Left ventricle myocardium inferior (tissue), 1 donor: ENCODE data around the gene GAL3ST3. TPM values are rescaled to one million over a fixed set of nuclear protein-coding genes. Genes with fewer than 3 reads are reported as not detected.
A peak's percentile ranks its signal among the peaks of the same experiment; 100 is the strongest.

Experiments
- DNase-seq: peaks from one replicate; pipeline ENCODE4 v3.0.0-alpha.2; 2020
- H3K27ac ChIP-seq: fragments of 200-600 bp; replicated peaks from 2 replicates; pipeline ENCODE4 v1.8.0; 2021
- H3K27me3 ChIP-seq: fragments of 200-600 bp; 2 replicates; pipeline ENCODE4 v1.8.0; 2021; ENCODE audit warnings: low read depth
- H3K36me3 ChIP-seq: fragments of 200-600 bp; 2 replicates; pipeline ENCODE4 v1.8.0; 2021
- H3K4me1 ChIP-seq: fragments of 200-600 bp; 2 replicates; pipeline ENCODE4 v1.8.0; 2021
- H3K4me3 ChIP-seq: fragments of 200-600 bp; 2 replicates; pipeline ENCODE4 v1.8.0; 2021; ENCODE audit warnings: mild to moderate bottlenecking, moderate library complexity
- H3K9me3 ChIP-seq: fragments of 200-600 bp; replicated peaks from 2 replicates; pipeline ENCODE4 v1.8.0; 2021
- intact Hi-C: fragments of 100-400 bp; cut with micrococcal nuclease; formaldehyde crosslinking; loops from one replicate; pipeline ENCODE4 v1.11.0; 2022
- total RNA-seq: library from RNA; stranded (reverse); fragmentation: NEBNext Ultra II Directional; extraction: Animal tissue kit (Norgen Biotek cat#: 25700); gene quantifications from one replicate; pipeline ENCODE4 v1.2.1, GENCODE V29; 2021
- TF ChIP-seq, protein P1 (sequence below): fragments of 200-600 bp; IDR thresholded peaks from 2 replicates; pipeline ENCODE4 v1.8.0; 2021; ENCODE audit warnings: antibody characterized with exemption, mild to moderate bottlenecking, borderline replicate concordance
- donor health status: DM: no; HTN: yes; CAD: no; lungs with severe emphysema.

GAL3ST3 gene
- total RNA-seq, 1 donor from 2014 or later, result 1.3 TPM

DNA sequence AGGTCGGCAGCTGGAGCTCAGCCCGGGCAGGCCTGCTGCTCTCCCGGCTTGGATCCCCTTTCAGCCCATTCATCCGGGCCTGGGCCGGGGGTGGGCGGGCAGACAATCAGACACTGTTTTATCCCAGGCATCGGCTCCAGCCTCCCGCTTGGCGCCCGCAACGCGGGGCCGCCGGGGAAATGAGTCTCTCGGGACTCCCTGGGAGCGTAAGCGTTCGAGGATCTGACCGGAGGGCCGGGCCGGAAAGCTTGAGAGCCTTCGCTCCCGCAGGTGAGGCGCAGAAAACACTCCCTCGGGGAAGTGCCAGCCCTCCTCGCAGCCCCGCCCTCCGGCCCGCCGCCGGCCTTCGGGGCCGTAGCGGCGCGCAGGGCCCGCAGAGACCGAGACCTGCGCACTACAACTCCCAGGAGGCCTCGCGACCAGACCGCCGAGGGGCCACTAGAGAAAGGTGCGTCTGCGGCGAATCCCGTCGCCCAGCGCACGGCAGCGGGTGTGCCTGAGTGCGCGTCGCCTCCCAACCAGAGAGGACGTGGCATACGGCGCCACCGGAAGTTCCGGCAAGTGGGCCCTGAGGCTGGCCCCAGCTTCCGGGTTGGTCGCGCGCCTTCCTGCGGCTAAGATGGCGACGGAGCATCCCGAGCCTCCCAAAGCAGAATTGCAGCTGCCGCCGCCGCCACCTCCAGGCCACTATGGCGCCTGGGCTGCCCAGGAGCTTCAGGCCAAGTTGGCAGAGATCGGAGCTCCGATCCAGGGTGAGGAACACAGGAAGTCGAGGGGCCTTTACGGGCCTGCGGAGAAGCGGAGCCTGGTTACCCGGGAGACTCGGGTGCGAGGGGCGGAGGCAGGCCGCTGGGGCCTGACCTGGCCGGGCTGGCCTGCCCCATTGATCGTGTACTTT lies 3.1 kb upstream of the GAL3ST3 start, which contains the start of gene SF3B2:
SF3B2 (plus strand) TSS at position 599 of the 898 bp plus-strand sequence; CDS start at position 620, 21 bp downstream.
- Histone ChIP-seq H3K4me1 (peaks cover 55% of the 10 kb centered on the region), H3K27me3 (peaks cover 24% of the 10 kb centered on the region), H3K9me3 (no peaks in the 10 kb centered on the region), H3K4me3 (peak within 1 kb of the TSS; percentile 100), H3K36me3 (peaks cover 38% of the 10 kb centered on the region), H3K27ac (peak within 1 kb of the TSS; percentile 91)
- TF ChIP-seq, protein P1, sequence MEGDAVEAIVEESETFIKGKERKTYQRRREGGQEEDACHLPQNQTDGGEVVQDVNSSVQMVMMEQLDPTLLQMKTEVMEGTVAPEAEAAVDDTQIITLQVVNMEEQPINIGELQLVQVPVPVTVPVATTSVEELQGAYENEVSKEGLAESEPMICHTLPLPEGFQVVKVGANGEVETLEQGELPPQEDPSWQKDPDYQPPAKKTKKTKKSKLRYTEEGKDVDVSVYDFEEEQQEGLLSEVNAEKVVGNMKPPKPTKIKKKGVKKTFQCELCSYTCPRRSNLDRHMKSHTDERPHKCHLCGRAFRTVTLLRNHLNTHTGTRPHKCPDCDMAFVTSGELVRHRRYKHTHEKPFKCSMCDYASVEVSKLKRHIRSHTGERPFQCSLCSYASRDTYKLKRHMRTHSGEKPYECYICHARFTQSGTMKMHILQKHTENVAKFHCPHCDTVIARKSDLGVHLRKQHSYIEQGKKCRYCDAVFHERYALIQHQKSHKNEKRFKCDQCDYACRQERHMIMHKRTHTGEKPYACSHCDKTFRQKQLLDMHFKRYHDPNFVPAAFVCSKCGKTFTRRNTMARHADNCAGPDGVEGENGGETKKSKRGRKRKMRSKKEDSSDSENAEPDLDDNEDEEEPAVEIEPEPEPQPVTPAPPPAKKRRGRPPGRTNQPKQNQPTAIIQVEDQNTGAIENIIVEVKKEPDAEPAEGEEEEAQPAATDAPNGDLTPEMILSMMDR, result no peak
- intact Hi-C loops, result no loop called here
- DNase-seq, result peak; percentile 98

DNA sequence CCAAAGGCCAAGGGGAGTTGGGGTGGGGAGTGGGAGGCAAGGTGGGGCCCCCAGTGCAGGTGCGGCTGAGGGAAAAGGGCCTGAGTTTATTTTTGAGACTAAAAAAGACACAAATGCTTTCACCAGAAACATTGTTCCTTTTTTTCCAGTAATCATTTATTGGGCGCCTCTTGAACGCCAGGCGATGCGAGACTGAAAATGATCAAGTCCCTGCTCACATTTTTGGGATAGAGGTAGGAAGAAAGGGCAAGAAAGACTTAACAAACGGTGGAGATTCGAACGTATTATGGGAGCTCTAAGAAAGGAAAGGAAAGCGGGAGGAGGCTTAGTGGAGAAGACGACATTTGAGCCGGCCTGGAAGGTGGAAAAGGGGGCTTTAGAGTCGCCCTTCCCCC lies 2.4 kb upstream of the GAL3ST3 start:
- H3K4me1 ChIP-seq, result peaks cover 55% of the 10 kb centered on the region

DNA sequence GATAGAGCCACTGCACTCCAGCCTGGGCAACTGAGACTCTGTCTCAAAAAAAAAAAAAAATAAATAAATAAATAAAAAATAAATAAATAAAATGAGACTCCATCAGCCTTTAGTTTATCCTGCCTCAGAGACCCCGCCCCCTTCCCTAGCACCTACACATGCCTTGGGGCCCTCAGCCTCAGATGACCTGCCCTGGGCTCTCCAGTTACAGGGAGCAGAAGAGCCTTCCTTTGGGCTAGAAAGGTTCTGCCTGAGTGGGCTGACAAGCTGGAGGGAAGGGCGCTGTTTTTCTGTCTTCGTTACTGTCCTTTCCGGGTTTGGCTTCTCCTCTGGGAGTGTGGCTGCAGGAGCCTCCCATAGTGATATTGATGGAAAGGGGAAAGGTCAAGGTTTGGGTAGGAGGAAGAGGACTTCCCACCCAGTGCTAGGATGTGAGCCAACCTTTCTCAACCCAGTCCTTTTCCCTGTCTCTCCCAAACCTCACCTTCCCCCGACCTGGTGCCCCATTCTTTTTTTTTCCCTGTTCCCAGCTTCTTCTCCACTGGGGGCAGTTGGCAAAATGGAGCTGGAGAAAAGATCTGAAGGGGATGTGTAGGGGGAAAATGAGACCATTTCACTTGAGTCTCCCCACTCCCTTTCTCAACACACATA lies 1.7 kb upstream of the GAL3ST3 start:
- DNase-seq, result no peak
- H3K27ac ChIP-seq, result peak overlapping the region; percentile 91
- H3K4me1 ChIP-seq, result peaks cover 55% of the 10 kb centered on the region
- H3K36me3 ChIP-seq, result peaks cover 25% of the 10 kb centered on the region
- H3K9me3 ChIP-seq, result no peaks in the 10 kb centered on the region
- intact Hi-C loops, result no loop called here
- H3K4me3 ChIP-seq, result no peak overlapping the region
- TF ChIP-seq, protein P1, result no peak
- peaks cover 34% of the 10 kb centered on the region for H3K27me3 ChIP-seq

More for the DNA sequence above, 2.4 kb upstream of the GAL3ST3 start:
- peaks cover 31% of the 10 kb centered on the region for H3K27me3 ChIP-seq
- no peaks in the 10 kb centered on the region for H3K9me3 ChIP-seq
- peak overlapping the region; percentile 91 for H3K27ac ChIP-seq
- TF ChIP-seq, protein P1, result no peak
- no peak for DNase-seq
- peaks cover 32% of the 10 kb centered on the region for H3K36me3 ChIP-seq
- intact Hi-C loops, result no loop called here
- H3K4me3 ChIP-seq, result peak overlapping the region; percentile 100

DNA sequence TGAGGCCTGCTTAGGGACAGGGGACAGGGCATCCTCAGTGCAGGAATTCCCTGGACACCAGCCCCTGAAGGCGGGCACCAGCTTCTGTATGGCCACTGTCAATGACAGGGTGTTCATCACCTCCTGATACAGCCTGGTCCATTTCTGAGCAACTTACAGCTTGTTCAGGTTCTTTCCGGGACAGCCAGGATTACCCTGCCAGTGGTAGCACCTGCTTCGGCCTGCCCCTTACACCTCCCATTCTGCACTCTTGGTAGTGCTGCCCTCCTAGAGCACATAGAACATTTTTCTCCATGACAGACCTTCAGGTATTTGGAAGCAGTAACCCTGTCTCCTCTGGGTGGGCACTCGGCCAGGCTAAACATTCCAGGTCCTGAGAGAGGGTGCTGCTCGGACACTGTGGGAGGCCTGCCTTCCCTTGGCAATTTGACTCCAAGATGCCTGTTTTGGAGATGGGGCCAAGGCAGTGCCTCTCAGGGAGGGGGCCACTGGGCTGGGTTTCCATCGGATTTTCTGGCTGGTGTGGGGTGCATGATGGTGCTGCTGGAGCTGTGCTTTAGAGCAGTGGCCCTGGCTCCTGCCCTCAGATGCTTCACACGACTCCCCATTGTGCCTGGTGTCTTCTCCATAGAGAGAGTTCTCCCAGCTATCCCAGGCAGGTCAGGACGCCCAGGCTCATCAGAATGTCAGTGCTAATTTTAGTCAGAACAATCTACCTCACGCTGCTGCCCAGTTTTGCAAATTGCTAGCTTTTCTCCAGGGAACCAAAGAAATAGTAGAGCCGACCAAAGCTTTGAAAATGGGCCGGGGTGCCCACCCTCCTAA lies 1.2 kb downstream of the GAL3ST3 start:
- peak overlapping the region; percentile 54 for H3K4me3 ChIP-seq
- no peak for DNase-seq
- H3K4me1 ChIP-seq, result peaks cover 46% of the 10 kb centered on the region
- peak overlapping the region; percentile 57 for H3K27ac ChIP-seq
- peaks cover 34% of the 10 kb centered on the region for H3K27me3 ChIP-seq
- intact Hi-C loops, result no loop called here
- TF ChIP-seq, protein P1, result no peak
- H3K9me3 ChIP-seq, result no peaks in the 10 kb centered on the region
- H3K36me3 ChIP-seq, result no peaks in the 10 kb centered on the region

DNA sequence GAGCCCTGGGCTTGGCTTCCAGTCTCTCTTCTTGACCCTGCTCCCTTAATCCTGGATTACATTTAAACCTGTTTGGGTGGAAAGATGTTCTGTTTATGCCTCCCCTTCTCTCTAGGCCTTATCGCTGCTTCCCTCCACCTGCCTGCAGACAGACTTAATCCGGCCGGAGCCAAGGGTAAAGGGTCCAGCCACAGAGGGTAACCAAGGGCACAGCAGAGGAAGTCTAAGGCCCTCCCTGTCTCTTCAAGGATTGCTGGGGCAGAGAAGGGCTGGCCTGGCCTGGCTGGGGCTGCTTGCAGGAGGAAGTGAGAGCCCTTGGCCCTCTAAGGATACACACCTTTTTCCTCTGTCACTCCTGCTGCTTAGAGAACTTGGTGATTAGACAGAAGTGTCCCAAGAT lies 2.1 kb downstream of the GAL3ST3 start:
- Histone ChIP-seq H3K36me3 (no peaks in the 10 kb centered on the region), H3K4me3 (no peak overlapping the region), H3K27ac (peak overlapping the region; percentile 57), H3K27me3 (peaks cover 34% of the 10 kb centered on the region), H3K9me3 (no peaks in the 10 kb centered on the region), H3K4me1 (peaks cover 40% of the 10 kb centered on the region)
- DNase-seq, result no peak
- intact Hi-C loops, result no loop called here
- TF ChIP-seq, protein P1, result no peak
